OCI-LY3 (cell line): ENCODE measurements around the gene ADGRF3.

Experiments
- CTCF ChIP-seq: fragments of 200-600, 300-600 bp; sonication (generic); IDR thresholded peaks from 2 replicates; pipeline ENCODE4 v1.5.1; 2014; ENCODE audit warnings: antibody characterized with exemption, low read length, low read depth
- EZH2phosphoT487 ChIP-seq: fragments of 200-600 bp; shearing (Covaris generic); IDR thresholded peaks from 2 replicates; pipeline ENCODE4 v1.6.1; 2018; ENCODE audit warnings: antibody characterized with exemption, mixed run types, low read depth

DNA sequence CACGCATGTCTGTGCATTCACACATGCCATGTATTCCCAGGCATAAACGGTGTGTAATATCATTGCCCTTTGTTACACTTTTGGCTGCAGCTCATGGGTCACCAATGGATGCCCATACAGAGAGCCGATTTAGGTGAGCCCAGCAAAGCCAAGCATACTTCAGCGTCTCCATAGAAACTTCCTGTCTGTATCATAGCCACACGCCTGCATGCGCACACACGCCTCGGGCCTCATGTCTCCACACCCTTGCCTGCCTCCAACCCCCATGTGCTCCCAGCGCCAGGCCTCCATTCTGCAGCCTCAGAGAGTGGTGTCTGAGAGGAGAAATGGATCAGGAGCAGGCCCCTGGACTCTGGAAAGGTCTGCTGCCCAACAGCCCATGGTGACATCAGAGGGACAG, 34.1 kb downstream of the ADGRF3 start:
- no peak for TF ChIP-seq CTCF
- TF ChIP-seq EZH2phosphoT487: no peak
